Epithelial cell of alveolus of lung (primary cell): ENCODE measurements around the gene TSEN15. TPM values are rescaled to one million over a fixed set of nuclear protein-coding genes. Genes with fewer than 3 reads are reported as not detected.

Source experiments
- total RNA-seq: library from RNA; depleted of rRNA; stranded (reverse); fragments of >200 nt; gene quantifications from 2 replicates; pipeline ENCODE4 v1.2.1, GENCODE V29; 2015

The TSEN15 gene
- 25.0 and 48.1 TPM in 2 replicates for total RNA-seq

DNA sequence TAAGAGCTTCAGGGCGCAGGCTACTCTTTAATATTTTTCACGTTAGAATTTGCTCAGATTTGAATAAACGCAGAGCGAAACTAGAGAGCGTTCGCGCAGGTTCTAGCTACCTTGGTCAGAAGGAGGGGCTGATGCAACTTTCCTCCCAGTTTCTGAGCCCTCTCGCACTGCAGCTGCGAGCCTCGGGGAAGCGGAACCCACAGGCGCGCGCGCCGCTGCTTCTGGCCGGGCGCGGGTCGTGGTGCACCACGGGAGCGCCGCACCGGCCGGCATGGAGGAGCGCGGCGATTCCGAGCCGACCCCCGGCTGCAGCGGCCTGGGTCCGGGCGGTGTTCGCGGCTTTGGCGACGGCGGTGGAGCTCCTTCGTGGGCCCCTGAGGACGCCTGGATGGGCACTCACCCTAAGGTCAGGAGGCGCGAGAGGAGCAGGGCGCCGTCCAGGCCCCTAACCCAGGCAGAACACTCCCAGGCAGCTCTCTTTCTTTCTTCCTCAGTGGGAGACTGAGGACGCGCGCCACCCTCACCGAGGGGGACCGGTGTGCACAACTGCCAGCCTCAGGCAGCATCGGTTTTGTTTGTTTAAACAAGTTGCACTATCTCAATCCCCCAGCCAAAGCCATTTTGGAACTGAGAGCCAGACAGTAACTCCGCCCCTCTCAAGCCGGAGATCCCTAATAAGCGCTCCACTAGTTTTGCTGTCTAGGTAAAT lies at the start of gene TSEN15:
Gene TSEN15 (plus strand): TSS at position 246 of the 709 bp plus-strand sequence. CDS start 26 bp downstream, at position 272.

Other genes with a start within 250 kb of the TSEN15 start
- gene RGL1, start 246.6 kb upstream of the TSEN15 start, total RNA-seq = 12.3 and 21.4 TPM in 2 replicates
- gene COLGALT2, start 14.0 kb upstream of the TSEN15 start, total RNA-seq = 0.52 and 1.1 TPM in 2 replicates